Type B pancreatic cell (in vitro differentiated cells): ENCODE measurements around the gene SRP19. TPM values are rescaled to one million over a fixed set of nuclear protein-coding genes. Genes with fewer than 3 reads are reported as not detected.
A peak's percentile ranks its signal among the peaks of the same experiment; 100 is the strongest.

Experiments used
- DNase-seq: peaks from one replicate; pipeline ENCODE4 v3.0.0; 2021; ENCODE audit warnings: mixed read lengths; ENCODE audit not compliant: unreplicated experiment; ENCODE audit errors: extremely low spot score
- H3K27ac Mint-ChIP-seq: 2 replicates; pipeline ENCODE4 v1.8.0; 2021; ENCODE audit warnings: mild to moderate bottlenecking, mixed read lengths
- H3K27me3 Mint-ChIP-seq: 2 replicates; pipeline ENCODE4 v1.8.0; 2021; ENCODE audit warnings: mixed read lengths
- H3K36me3 Mint-ChIP-seq: 2 replicates; pipeline ENCODE4 v1.8.0; 2021; ENCODE audit warnings: mixed read lengths
- H3K4me1 Mint-ChIP-seq: one replicate; pipeline ENCODE4 v1.8.0; 2021; ENCODE audit warnings: mixed read lengths; ENCODE audit not compliant: unreplicated experiment
- H3K4me3 Mint-ChIP-seq: 2 replicates; pipeline ENCODE4 v1.8.0; 2021; ENCODE audit warnings: mild to moderate bottlenecking, mixed read lengths
- H3K9me3 Mint-ChIP-seq: 2 replicates; pipeline ENCODE4 v1.8.0; 2021; ENCODE audit warnings: mixed read lengths
- total RNA-seq: library from RNA; stranded (reverse); gene quantifications from 2 replicates; pipeline ENCODE4 v1.2.1, GENCODE V29; 2021; ENCODE audit warnings: low replicate concordance
- TF ChIP-seq, protein P1 (sequence below): fragments of 200-600 bp; sonication (generic); conservative IDR thresholded peaks from 2 replicates; pipeline ENCODE4 v1.5.0; 2021; ENCODE audit warnings: antibody characterized with exemption, mild to moderate bottlenecking

Gene SRP19
- total RNA-seq, 1 donor from 2014 or later, result 45.4 TPM

DNA sequence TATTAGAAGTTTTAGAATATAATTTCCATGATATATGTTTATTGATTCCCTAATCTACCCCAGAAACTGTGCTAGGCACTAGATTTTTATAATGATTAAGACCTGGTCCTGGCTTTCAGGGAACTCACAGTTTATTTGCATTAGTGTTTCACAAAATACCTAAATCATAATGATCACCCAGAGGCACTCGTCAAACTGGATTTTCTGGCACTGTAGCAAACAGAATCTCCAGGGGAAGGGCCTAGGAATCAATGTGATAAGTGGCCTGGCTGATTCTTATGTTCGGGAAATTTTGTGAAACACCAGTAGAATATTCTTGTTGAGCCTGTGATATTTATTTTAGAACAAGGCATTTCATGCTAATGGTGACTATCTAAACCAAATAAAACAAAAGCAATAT lies 37.4 kb upstream of the SRP19 start:
- H3K9me3 Mint-ChIP-seq, result no peaks in the 10 kb centered on the region
- H3K36me3 Mint-ChIP-seq, result peaks cover 54% of the 10 kb centered on the region
- DNase-seq, result no peak
- H3K4me1 Mint-ChIP-seq, result no peaks in the 10 kb centered on the region
- TF ChIP-seq, protein P1, sequence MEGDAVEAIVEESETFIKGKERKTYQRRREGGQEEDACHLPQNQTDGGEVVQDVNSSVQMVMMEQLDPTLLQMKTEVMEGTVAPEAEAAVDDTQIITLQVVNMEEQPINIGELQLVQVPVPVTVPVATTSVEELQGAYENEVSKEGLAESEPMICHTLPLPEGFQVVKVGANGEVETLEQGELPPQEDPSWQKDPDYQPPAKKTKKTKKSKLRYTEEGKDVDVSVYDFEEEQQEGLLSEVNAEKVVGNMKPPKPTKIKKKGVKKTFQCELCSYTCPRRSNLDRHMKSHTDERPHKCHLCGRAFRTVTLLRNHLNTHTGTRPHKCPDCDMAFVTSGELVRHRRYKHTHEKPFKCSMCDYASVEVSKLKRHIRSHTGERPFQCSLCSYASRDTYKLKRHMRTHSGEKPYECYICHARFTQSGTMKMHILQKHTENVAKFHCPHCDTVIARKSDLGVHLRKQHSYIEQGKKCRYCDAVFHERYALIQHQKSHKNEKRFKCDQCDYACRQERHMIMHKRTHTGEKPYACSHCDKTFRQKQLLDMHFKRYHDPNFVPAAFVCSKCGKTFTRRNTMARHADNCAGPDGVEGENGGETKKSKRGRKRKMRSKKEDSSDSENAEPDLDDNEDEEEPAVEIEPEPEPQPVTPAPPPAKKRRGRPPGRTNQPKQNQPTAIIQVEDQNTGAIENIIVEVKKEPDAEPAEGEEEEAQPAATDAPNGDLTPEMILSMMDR, result no peak
- H3K4me3 Mint-ChIP-seq, result peak overlapping the region; percentile 32
- H3K27me3 Mint-ChIP-seq, result no peaks in the 10 kb centered on the region
- H3K27ac Mint-ChIP-seq, result peak overlapping the region; percentile 75

DNA sequence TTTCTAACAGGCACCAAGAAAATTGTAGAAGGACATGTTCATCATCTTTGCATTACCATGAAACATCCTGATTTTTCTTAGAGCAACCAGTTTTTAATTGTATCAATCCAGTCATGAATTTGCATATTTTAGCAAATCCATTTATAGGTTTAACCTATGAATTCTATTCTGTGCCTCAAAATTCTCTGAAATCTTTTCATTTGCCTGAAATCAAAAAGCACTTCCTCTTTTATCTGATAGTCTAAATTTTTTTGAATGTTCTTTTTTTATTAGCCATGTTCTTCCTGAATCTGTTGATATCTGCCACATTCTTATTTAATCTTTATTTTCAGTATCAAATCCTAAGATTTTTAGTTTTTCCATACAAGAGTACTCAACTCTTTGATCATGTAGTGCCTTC lies 36.9 kb upstream of the SRP19 start:
- Mint-ChIP-seq H3K4me3 (no peak overlapping the region), H3K36me3 (peaks cover 59% of the 10 kb centered on the region), H3K27me3 (no peaks in the 10 kb centered on the region), H3K27ac (no peak overlapping the region), H3K4me1 (no peaks in the 10 kb centered on the region), H3K9me3 (no peaks in the 10 kb centered on the region)
- DNase-seq, result no peak
- TF ChIP-seq, protein P1, result no peak

DNA sequence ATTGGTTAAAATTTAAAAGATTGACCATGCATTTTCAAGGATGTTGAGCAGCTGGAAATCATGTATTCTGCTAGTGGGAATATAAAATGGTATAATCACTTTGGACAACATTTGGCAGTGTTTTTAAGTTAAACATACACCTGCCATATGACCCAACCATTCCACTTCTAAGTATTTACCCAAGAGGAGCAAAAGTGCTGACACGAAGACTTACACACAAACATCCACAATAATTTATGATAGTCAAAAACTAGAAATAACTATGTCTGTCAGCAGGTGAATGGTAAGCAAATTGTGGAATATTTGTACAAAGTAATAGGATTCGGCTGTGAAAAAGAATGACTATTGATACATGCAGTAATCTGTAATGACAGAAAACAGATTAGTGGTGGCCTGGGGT lies 30.7 kb upstream of the SRP19 start:
- H3K4me3 Mint-ChIP-seq, result no peak overlapping the region
- no peaks in the 10 kb centered on the region for H3K9me3 Mint-ChIP-seq
- no peaks in the 10 kb centered on the region for H3K27me3 Mint-ChIP-seq
- H3K27ac Mint-ChIP-seq, result no peak overlapping the region
- TF ChIP-seq, protein P1, result no peak
- peaks cover 40% of the 10 kb centered on the region for H3K36me3 Mint-ChIP-seq
- no peak for DNase-seq
- no peaks in the 10 kb centered on the region for H3K4me1 Mint-ChIP-seq

DNA sequence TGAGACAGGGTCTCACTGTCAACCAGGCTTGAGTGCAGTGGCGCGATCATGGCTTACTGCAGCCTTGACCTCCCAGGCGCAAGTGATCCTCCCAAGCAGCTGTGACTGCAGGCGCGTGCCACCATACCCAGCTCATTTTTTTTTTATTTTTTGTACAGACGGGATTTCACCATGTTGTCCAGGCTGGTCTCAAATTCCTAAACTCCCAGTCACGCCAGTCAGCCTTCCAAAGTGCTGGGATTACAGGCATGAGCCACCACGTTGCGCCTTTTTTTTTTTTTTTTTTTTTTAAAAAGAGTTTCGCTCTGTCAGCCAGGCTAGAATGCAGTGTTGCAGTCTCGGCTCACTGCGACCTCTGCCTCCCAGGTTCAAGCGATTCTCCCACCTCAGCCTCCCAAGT lies 27.1 kb upstream of the SRP19 start:
- TF ChIP-seq, protein P1, result no peak
- Mint-ChIP-seq H3K4me1 (no peaks in the 10 kb centered on the region), H3K27me3 (no peaks in the 10 kb centered on the region), H3K9me3 (no peaks in the 10 kb centered on the region), H3K36me3 (peaks cover 43% of the 10 kb centered on the region), H3K27ac (no peak overlapping the region), H3K4me3 (no peak overlapping the region)
- DNase-seq, result no peak

DNA sequence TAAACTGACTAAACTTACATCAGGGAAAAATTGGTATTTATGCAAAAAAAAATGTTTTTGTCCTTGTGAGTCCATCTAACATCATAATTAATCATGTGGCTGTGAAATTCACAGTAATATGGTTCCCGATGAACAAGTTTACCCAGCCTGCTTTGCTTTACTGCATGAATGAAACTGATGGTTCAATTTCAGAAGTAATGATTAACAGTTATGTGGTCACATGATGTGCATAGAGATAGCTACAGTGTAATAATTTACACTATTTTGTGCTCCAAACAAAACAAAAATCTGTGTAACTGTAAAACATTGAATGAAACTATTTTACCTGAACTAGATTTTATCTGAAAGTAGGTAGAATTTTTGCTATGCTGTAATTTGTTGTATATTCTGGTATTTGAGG lies 16.6 kb upstream of the SRP19 start:
- no peak overlapping the region for H3K27ac Mint-ChIP-seq
- no peak for DNase-seq

More for the DNA sequence above, 16.6 kb upstream of the SRP19 start:
- H3K9me3 Mint-ChIP-seq, result peaks cover 5% of the 10 kb centered on the region
- peaks cover 3% of the 10 kb centered on the region for H3K4me1 Mint-ChIP-seq
- no peaks in the 10 kb centered on the region for H3K27me3 Mint-ChIP-seq
- TF ChIP-seq, protein P1, result no peak
- H3K4me3 Mint-ChIP-seq, result no peak overlapping the region
- peaks cover 30% of the 10 kb centered on the region for H3K36me3 Mint-ChIP-seq
